Adrenal gland (tissue), 12 donors: ENCODE data around the gene ANKRD44. TPM values are rescaled to one million over a fixed set of nuclear protein-coding genes. Genes with fewer than 3 reads are reported as not detected.

Source experiments
- DNase-seq, 7 donors: peaks; one replicate each; pipeline ENCODE4 v3.0.0-alpha.2; 2019 to 2020
- H3K27ac ChIP-seq, 5 donors: fragments of 200-600 bp; sonication (generic) in 4 of 5; 1 replicate in 3 of 5; 2 replicates in 2 of 5; pipeline versions ENCODE4 v1.5.1 to v1.8.0; 2016 to 2020; ENCODE audit warnings: mild to moderate bottlenecking in 1 of 5
- H3K27me3 ChIP-seq: fragments of 200-600 bp; 2 replicates; pipeline ENCODE4 v1.8.0; 2021
- H3K36me3 ChIP-seq, 2 donors: fragments of 200-600 bp; replicated peaks in 1 of 2; 1 replicate in 1 of 2; 2 replicates in 1 of 2; pipeline versions ENCODE4 v1.5.1 to v1.8.0; 2018 to 2022
- H3K4me1 ChIP-seq, 2 donors: fragments of 200-600 bp; replicated peaks in 1 of 2; 1 replicate in 1 of 2; 2 replicates in 1 of 2; pipeline versions ENCODE4 v1.5.1 to v1.8.0; 2018 to 2021
- H3K4me3 ChIP-seq, 4 donors: fragments of 200-600 bp; sonication (generic) in 3 of 4; one replicate each; pipeline ENCODE4 v1.5.1; 2016 to 2018
- H3K9me3 ChIP-seq, 3 donors: fragments of 200-600 bp; sonication (generic) in 1 of 3; replicated peaks in 1 of 3; 1 replicate in 2 of 3; 2 replicates in 1 of 3; pipeline versions ENCODE4 v1.5.1 to v1.8.0; 2016 to 2021
- CTCF ChIP-seq, 6 experiments: fragments of 450-650 bp in 4 of 6; fragments of 200-600 bp in 2 of 6; sonication (generic) in 1 of 6; IDR thresholded peaks; 1 replicate in 5 of 6; 2 replicates in 1 of 6; pipeline versions ENCODE4 v1.5.1 to v1.8.0; 2016 to 2021; ENCODE audit warnings: antibody characterized with exemption in 6 of 6, mild to moderate bottlenecking in 2 of 6, moderate library complexity in 1 of 6
- POLR2A ChIP-seq, 2 donors: fragments of 450-650 bp; IDR thresholded peaks; one replicate each; pipeline ENCODE4 v1.6.1; 2017; ENCODE audit warnings: antibody characterized with exemption in 2 of 2, mild to moderate bottlenecking in 2 of 2, moderate library complexity in 1 of 2
- WGBS, 4 donors: extraction: QIAGEN DNeasy Blood & Tissue Kit in 2 of 4; methylation state at CpG; one replicate each; pipeline versions ENCODE4 v1.1.5 to v1.1.7; 2013 to 2017; 5-methylcytosine and 5-hydroxymethylcytosine counted together
- intact Hi-C, 2 donors: fragments of 100-400 bp; cut with DNase I; formaldehyde crosslinking; loops; one replicate each; pipeline versions ENCODE4 v1.14.1 to v1.15.0; 2022 to 2023
- polyA plus RNA-seq, 3 donors: library from polyadenylated mRNA; stranded (reverse); fragments of 200-250 nt in 2 of 3; fragments of 350-450 nt in 1 of 3; fragmentation: Illumina TruSeq in 1 of 3; extraction: RNeasy Lipid Tissue Mini Kit (QIAGEN cat#74804) in 1 of 3; gene quantifications; one replicate each; pipeline ENCODE4 v1.2.3, GENCODE V29; 2013 to 2014
- total RNA-seq, 9 donors: library from RNA; depleted of rRNA in 4 of 9; stranded (reverse); fragments of >200 nt in 4 of 9; fragments of 120-200 nt in 1 of 9; fragmentation: NEBNext Ultra II Directional in 1 of 9; extraction: Animal tissue kit (Norgen Biotek cat#: 25700) in 1 of 9; gene quantifications; one replicate each; pipeline versions ENCODE4 v1.1.0 to v1.2.4, GENCODE V29; 2013 to 2023
- donor health status: healthy with polysubstance abuse.
- donor health status: Bipolar disorder and iron deficiency.
- donor health status: DM: yes; HTN: yes; CAD: no.
- donor health status: DM: no; HTN: no; CAD: no.
- donor health status: DM: no; HTN: no; CAD: no.
- donor health status: DM: yes; HTN: yes; CAD: no.

ANKRD44 gene
- total and polyA plus RNA-seq, 12 donors, result 3.8 to 40.2 (median 21.3) TPM

GRCh38 chr2:197210430-197210829, 100.2 kb downstream of the ANKRD44 start:
- DNase-seq, result no peak
- Histone ChIP-seq H3K27me3 (no peaks in the 10 kb centered on the region), H3K36me3 (no peaks in the 10 kb centered on the region), H3K9me3 (no peaks in the 10 kb centered on the region), H3K27ac (peak overlapping the region in 2 of 5 donors; percentile 1 to 19), H3K4me3 (no peak overlapping the region), H3K4me1 (peaks cover 6 to 21% of the 10 kb centered on the region in 2 donors)
- TF ChIP-seq POLR2A (IDR thresholded peaks at IDR 0.05), result no peak
- no peak for TF ChIP-seq CTCF (IDR thresholded peaks at IDR 0.05)
- intact Hi-C loops, result no loop called here
- 55 to 95% (median 70%) methylated on average over 3 of the region's 3 CpGs for WGBS, 4 donors

GRCh38 chr2:197209742-197210408, 100.7 kb downstream of the ANKRD44 start:
- Histone ChIP-seq H3K27me3 (no peaks in the 10 kb centered on the region), H3K4me1 (peaks cover 6 to 21% of the 10 kb centered on the region in 2 donors), H3K9me3 (no peaks in the 10 kb centered on the region), H3K36me3 (no peaks in the 10 kb centered on the region), H3K27ac (peak overlapping the region in 1 of 5 donors; percentile 19), H3K4me3 (no peak overlapping the region)
- 81 to 88% (median 85%) methylated on average over 6 of the region's 6 CpGs for WGBS, 4 donors
- DNase-seq, result no peak
- TF ChIP-seq CTCF (IDR thresholded peaks at IDR 0.05), result no peak
- TF ChIP-seq POLR2A (IDR thresholded peaks at IDR 0.05), result no peak
- intact Hi-C loops, result no loop called here

- no peak for TF ChIP-seq POLR2A (IDR thresholded peaks at IDR 0.05)
- TF ChIP-seq CTCF (IDR thresholded peaks at IDR 0.05), result no peak
- Histone ChIP-seq H3K9me3 (no peaks in the 10 kb centered on the region), H3K27me3 (no peaks in the 10 kb centered on the region), H3K4me1 (peaks cover 6 to 21% of the 10 kb centered on the region in 2 donors), H3K4me3 (no peak overlapping the region), H3K36me3 (no peaks in the 10 kb centered on the region), H3K27ac (no peak overlapping the region)
- intact Hi-C loops, result no loop called here
- WGBS, 4 donors, result 78 to 97% (median 89%) methylated on average over 2 of the region's 2 CpGs
- no peak for DNase-seq
Measured at GRCh38 chr2:197209246-197209645, 101.3 kb downstream of the ANKRD44 start.

- Histone ChIP-seq H3K9me3 (no peaks in the 10 kb centered on the region), H3K27ac (no peak overlapping the region), H3K4me1 (peaks cover 6 to 21% of the 10 kb centered on the region in 2 donors), H3K36me3 (no peaks in the 10 kb centered on the region), H3K4me3 (no peak overlapping the region), H3K27me3 (no peaks in the 10 kb centered on the region)
- WGBS, 4 donors, result 20 to 39% (median 22%) methylated on average over 3 of the region's 3 CpGs
- no peak for DNase-seq
- intact Hi-C loops, result no loop called here
- TF ChIP-seq CTCF (IDR thresholded peaks at IDR 0.05) (no peak), POLR2A (IDR thresholded peaks at IDR 0.05) (no peak)
Measured at GRCh38 chr2:197208841-197209240, 101.7 kb downstream of the ANKRD44 start.
